GM06990 (cell line): ENCODE results near the gene TCP10L.

Experiments
- DNase-seq: peaks from one replicate; pipeline ENCODE4 v3.0.0-alpha.2; 2011; ENCODE audit not compliant: insufficient read length; ENCODE audit errors: extremely low read depth
- H3K27me3 ChIP-seq: replicated peaks from 2 replicates; pipeline ENCODE4 v1.6.0; 2011; ENCODE audit warnings: low read length; ENCODE audit not compliant: control insufficient read depth, insufficient read depth
- H3K36me3 ChIP-seq: 2 replicates; pipeline ENCODE4 v1.5.1; 2011; ENCODE audit warnings: low read length; ENCODE audit not compliant: control insufficient read depth, insufficient read depth
- H3K4me3 ChIP-seq: replicated peaks from 2 replicates; pipeline ENCODE4 v1.5.1; 2011; ENCODE audit warnings: low read depth, mild to moderate bottlenecking, control low read depth, low read length
- TF ChIP-seq, protein P1 (sequence below): IDR thresholded peaks from 2 replicates; pipeline ENCODE4 v1.5.1; 2011; ENCODE audit warnings: low read length, control low read depth, mild to moderate bottlenecking, inconsistent platforms; ENCODE audit not compliant: insufficient read depth, poor library complexity, severe bottlenecking

TCP10L gene

DNA sequence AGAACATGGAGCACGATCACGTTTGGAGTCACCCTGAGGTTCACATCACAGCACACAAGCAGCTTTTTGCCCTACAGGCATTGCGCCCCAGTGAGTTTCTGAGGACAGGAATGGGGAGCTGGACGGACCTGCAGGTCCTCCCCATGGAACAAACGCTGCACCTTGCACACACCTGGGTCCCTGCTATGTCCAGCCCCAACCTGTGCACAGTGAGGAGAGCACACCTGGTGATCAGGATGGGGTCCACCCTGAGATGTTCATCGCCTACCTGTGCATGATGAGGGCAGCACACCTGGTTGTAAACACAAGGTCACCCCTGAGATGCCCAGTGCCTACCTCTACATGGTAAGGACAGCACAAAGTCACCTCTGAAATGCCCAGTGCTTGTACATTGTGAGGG, 45.9 kb downstream of the TCP10L start:
- Histone ChIP-seq H3K4me3 (no peak overlapping the region), H3K36me3 (no peaks in the 10 kb centered on the region), H3K27me3 (no peaks in the 10 kb centered on the region; the same call in 1 of the 2 replicates)
- TF ChIP-seq, protein P1, sequence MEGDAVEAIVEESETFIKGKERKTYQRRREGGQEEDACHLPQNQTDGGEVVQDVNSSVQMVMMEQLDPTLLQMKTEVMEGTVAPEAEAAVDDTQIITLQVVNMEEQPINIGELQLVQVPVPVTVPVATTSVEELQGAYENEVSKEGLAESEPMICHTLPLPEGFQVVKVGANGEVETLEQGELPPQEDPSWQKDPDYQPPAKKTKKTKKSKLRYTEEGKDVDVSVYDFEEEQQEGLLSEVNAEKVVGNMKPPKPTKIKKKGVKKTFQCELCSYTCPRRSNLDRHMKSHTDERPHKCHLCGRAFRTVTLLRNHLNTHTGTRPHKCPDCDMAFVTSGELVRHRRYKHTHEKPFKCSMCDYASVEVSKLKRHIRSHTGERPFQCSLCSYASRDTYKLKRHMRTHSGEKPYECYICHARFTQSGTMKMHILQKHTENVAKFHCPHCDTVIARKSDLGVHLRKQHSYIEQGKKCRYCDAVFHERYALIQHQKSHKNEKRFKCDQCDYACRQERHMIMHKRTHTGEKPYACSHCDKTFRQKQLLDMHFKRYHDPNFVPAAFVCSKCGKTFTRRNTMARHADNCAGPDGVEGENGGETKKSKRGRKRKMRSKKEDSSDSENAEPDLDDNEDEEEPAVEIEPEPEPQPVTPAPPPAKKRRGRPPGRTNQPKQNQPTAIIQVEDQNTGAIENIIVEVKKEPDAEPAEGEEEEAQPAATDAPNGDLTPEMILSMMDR = no peak
- no peak for DNase-seq

DNA sequence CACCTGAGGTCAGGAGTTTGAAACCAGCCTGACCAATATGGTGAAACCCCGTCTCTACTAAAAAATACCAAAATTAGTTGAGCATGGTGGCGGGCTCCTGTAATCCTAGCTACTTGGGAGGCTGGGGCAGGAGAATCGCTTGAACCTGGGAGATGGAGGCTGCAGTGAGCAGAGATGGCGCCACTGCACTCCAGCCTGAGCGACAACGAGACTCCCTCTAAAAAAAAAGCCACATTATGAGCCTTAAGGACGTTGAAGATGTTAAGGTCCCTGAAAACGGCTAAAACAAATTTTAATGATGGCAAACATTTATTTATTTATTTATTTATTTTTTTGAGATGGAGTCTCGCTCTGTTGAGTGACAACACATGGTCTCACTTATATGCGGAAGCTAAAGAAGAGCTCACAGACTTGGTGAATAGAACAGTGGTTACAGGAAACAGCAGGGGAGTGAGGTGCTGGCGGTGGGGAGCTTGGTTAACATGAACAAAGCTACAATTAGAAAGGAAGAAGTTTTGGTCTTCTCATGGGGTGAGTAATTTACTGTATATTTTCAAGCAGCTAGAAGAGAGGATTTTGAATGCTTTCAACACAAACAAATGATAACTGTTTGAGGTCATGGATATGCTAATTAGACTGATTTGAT, 47.1 kb downstream of the TCP10L start:
- TF ChIP-seq, protein P1 = no peak
- no peak for DNase-seq

DNA sequence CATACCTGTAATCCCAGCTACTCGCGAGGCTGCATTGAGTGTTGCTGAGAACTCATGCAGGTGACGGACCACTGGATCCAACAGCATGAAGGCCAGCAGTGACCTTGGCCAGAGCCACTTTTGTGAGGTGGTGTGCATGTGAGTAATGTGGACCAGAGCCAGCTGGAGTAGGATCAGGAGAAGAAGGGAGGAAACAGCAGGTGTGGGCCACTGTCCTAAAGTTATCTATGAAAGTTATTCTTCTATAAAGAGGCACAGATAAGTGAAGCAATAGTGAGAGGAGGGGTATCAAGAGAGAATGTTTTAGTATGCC, 47.8 kb downstream of the TCP10L start:
- DNase-seq = no peak
- Histone ChIP-seq H3K27me3 (no peaks in the 10 kb centered on the region; the same call in none of the 2 replicates), H3K36me3 (no peaks in the 10 kb centered on the region), H3K4me3 (no peak overlapping the region)
- TF ChIP-seq, protein P1 = no peak

More for the DNA sequence above, 47.1 kb downstream of the TCP10L start:
- Histone ChIP-seq H3K4me3 (no peak overlapping the region), H3K27me3 (no peaks in the 10 kb centered on the region; the same call in 1 of the 2 replicates), H3K36me3 (no peaks in the 10 kb centered on the region)

DNA sequence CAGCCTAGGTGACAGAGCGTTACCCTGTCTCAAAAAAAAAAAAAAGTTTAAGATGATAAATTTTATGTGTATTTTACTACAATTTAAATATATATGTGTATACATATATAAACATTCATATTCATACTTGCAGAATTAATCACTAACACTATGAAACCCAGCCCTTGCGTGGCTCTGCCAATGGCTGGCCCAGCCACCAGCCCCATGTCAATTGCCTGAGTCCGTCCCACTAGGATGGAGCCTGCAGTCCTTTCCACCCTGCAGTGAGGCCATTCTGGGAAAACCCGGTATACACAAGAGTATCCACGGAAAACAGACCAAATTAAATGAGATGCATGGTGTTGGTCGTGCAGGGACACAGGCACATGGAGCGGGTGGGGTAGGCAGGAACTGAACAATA, 49.7 kb downstream of the TCP10L start:
- TF ChIP-seq, protein P1 = no peak
- no peak for DNase-seq
- no peaks in the 10 kb centered on the region for H3K36me3 ChIP-seq
- H3K4me3 ChIP-seq = no peak overlapping the region
- H3K27me3 ChIP-seq = no peaks in the 10 kb centered on the region; the same call in none of the 2 replicates

DNA sequence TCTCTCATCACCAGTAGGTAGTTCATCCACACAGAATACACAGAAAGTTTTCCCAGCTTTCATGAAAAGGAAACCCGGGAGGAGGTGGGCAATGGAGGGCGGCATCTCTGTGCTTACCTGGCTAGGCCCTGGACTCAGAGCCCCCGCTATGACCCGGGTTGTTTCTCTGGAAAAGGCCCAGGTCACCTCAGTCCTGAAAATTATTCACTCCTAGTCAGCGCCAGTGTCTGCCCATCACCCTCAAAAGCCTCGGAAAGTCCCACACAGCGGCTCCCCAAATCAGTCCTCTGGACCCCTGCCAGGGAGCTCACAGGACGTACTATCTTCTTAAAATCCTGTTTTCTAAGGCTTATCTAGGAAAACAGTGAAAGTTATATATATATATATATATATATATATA, 51.2 kb downstream of the TCP10L start:
- H3K36me3 ChIP-seq = no peaks in the 10 kb centered on the region
- TF ChIP-seq, protein P1 = no peak
- no peak for DNase-seq
- no peaks in the 10 kb centered on the region; the same call in none of the 2 replicates for H3K27me3 ChIP-seq
- H3K4me3 ChIP-seq = no peak overlapping the region

DNA sequence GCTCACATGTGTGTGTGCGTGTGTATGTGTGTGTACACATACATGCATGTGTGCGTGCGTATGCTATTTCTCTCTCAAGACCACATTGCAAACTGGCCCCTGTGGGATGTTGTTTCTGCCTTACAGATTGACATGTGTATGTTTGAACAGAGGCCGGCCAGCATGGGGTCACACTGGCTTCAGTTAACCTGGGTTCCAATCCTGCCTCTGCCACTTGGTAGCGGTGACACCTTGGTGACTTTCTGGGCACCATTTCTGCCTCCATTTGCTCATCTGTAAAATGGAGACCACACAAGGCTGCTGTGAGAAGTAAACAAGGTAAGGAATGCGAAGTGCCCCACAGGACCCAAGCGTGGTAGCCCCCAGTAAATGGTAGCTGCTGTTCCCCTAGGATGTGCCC, 51.7 kb downstream of the TCP10L start:
- H3K36me3 ChIP-seq = no peaks in the 10 kb centered on the region
- TF ChIP-seq, protein P1 = no peak
- no peak overlapping the region for H3K4me3 ChIP-seq
- H3K27me3 ChIP-seq = no peaks in the 10 kb centered on the region; the same call in none of the 2 replicates
- DNase-seq = no peak
